ENCODE data around the gene JAG1.
A peak's percentile ranks its signal among the peaks of the same experiment; 100 is the strongest.

Gene JAG1

GRCh38 chr20:10701607-10702006, 27.8 kb upstream of the JAG1 start:
- H3K9me3 ChIP-seq (ENCODE audit: insufficient read depth, low read length) = no peaks in the 10 kb centered on the region
- H3K36me3 ChIP-seq (ENCODE audit: low read length) = no peaks in the 10 kb centered on the region
- no peaks in the 10 kb centered on the region for H3K9me2 ChIP-seq (replicated peaks; ENCODE audit: insufficient read depth, low read length)
- H2AFZ ChIP-seq (ENCODE audit: low read depth, low read length, severe bottlenecking) = no peak overlapping the region
- H3F3A ChIP-seq (ENCODE audit: insufficient read depth) = no peaks in the 10 kb centered on the region
- no peak overlapping the region for H3K4me3 ChIP-seq (ENCODE audit: insufficient read depth, low read length, poor library complexity, severe bottlenecking)
- H3K79me2 ChIP-seq (ENCODE audit: insufficient read depth, low read length) = no peaks in the 10 kb centered on the region
- H3K9ac ChIP-seq (ENCODE audit: low read length) = no peak overlapping the region
- H3K27ac ChIP-seq (ENCODE audit: low read depth, low read length) = no peak overlapping the region
- no peaks in the 10 kb centered on the region for H4K20me1 ChIP-seq (ENCODE audit: low read depth, low read length)
- H3K27me3 ChIP-seq (ENCODE audit: low read length) = no peaks in the 10 kb centered on the region
- no peak for TF ChIP-seq CTCF (IDR thresholded peaks at IDR 0.05; ENCODE audit: insufficient read depth, low read length, poor library complexity, severe bottlenecking)
- TF ChIP-seq EZH2phosphoT487 (conservative IDR thresholded peaks at IDR 0.05; ENCODE audit: low read length) = no peak
- no peak overlapping the region for H3K4me2 ChIP-seq (ENCODE audit: low read depth, low read length, poor library complexity, severe bottlenecking)

DNA sequence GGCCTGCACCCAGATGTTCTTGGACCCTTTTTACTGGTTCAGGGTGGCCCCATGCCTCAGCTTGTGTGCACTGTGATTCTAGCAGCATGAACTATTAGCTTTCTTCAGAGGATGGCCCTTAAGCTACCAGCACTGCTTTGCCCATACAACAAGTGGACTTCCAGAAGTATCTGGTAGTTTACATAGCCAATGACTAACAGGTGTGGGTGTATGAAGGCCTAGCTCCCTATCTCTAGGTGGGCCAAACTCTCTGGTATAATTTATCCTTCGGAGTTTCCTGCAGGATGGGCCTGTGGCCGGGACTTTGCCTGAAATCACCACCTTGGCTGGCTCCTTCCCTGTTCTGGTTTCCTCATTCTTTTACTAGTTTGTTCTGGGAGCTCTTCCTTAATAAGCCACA, 26.1 kb upstream of the JAG1 start:
- H3K27ac ChIP-seq (ENCODE audit: low read depth, low read length) = no peak overlapping the region
- H3K79me2 ChIP-seq (ENCODE audit: insufficient read depth, low read length) = no peaks in the 10 kb centered on the region
- H3F3A ChIP-seq (ENCODE audit: insufficient read depth) = no peaks in the 10 kb centered on the region
- no peaks in the 10 kb centered on the region for H3K9me2 ChIP-seq (replicated peaks; ENCODE audit: insufficient read depth, low read length)
- no peaks in the 10 kb centered on the region for H4K20me1 ChIP-seq (ENCODE audit: low read depth, low read length)
- no peak overlapping the region for H3K4me2 ChIP-seq (ENCODE audit: low read depth, low read length, poor library complexity, severe bottlenecking)
- H3K9me3 ChIP-seq (ENCODE audit: insufficient read depth, low read length) = no peaks in the 10 kb centered on the region
- H2AFZ ChIP-seq (ENCODE audit: low read depth, low read length, severe bottlenecking) = no peak overlapping the region
- no peak overlapping the region for H3K9ac ChIP-seq (ENCODE audit: low read length)
- no peak overlapping the region for H3K4me3 ChIP-seq (ENCODE audit: insufficient read depth, low read length, poor library complexity, severe bottlenecking)
- TF ChIP-seq CTCF (IDR thresholded peaks at IDR 0.05; ENCODE audit: insufficient read depth, low read length, poor library complexity, severe bottlenecking) (no peak), EZH2phosphoT487 (conservative IDR thresholded peaks at IDR 0.05; ENCODE audit: low read length) (no peak)
- no peaks in the 10 kb centered on the region for H3K36me3 ChIP-seq (ENCODE audit: low read length)
- H3K27me3 ChIP-seq (ENCODE audit: low read length) = no peaks in the 10 kb centered on the region

DNA sequence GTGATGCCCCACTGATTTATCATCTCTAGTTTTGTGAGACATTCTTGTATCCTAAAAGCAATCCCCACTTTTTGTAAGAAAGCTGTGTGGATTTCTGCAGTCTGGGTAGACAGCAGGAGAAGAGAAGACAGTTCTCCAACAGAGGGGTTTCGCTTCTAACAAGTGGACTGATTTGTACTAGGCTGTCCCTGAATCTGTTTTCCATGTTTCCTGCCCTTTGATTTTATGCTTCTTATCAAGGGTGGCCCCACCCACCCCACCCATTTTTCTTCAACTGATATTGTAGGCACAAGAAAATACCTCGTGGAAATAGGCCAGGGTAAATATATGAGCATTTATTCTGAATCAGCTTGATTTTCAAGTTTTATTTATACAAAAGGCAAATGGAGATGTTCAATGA, 25.7 kb upstream of the JAG1 start:
- no peaks in the 10 kb centered on the region for H4K20me1 ChIP-seq (ENCODE audit: low read depth, low read length)
- H3K27ac ChIP-seq (ENCODE audit: low read depth, low read length) = no peak overlapping the region
- TF ChIP-seq CTCF (IDR thresholded peaks at IDR 0.05; ENCODE audit: insufficient read depth, low read length, poor library complexity, severe bottlenecking) (no peak), EZH2phosphoT487 (conservative IDR thresholded peaks at IDR 0.05; ENCODE audit: low read length) (no peak)
- no peaks in the 10 kb centered on the region for H3K27me3 ChIP-seq (ENCODE audit: low read length)
- no peaks in the 10 kb centered on the region for H3K36me3 ChIP-seq (ENCODE audit: low read length)
- no peak overlapping the region for H3K4me3 ChIP-seq (ENCODE audit: insufficient read depth, low read length, poor library complexity, severe bottlenecking)
- no peaks in the 10 kb centered on the region for H3K9me2 ChIP-seq (replicated peaks; ENCODE audit: insufficient read depth, low read length)
- H3K4me2 ChIP-seq (ENCODE audit: low read depth, low read length, poor library complexity, severe bottlenecking) = no peak overlapping the region
- no peak overlapping the region for H2AFZ ChIP-seq (ENCODE audit: low read depth, low read length, severe bottlenecking)
- H3K79me2 ChIP-seq (ENCODE audit: insufficient read depth, low read length) = no peaks in the 10 kb centered on the region
- no peaks in the 10 kb centered on the region for H3F3A ChIP-seq (ENCODE audit: insufficient read depth)
- H3K9ac ChIP-seq (ENCODE audit: low read length) = no peak overlapping the region
- H3K9me3 ChIP-seq (ENCODE audit: insufficient read depth, low read length) = no peaks in the 10 kb centered on the region

GRCh38 chr20:10696650-10697049, 22.9 kb upstream of the JAG1 start:
- Histone ChIP-seq H2AFZ (ENCODE audit: low read depth, low read length, severe bottlenecking) (no peak overlapping the region), H3K36me3 (ENCODE audit: low read length) (no peaks in the 10 kb centered on the region), H3K4me2 (ENCODE audit: low read depth, low read length, poor library complexity, severe bottlenecking) (no peak overlapping the region)

More at GRCh38 chr20:10696650-10697049, 22.9 kb upstream of the JAG1 start:
- Histone ChIP-seq H3K4me3 (ENCODE audit: insufficient read depth, low read length, poor library complexity, severe bottlenecking) (no peak overlapping the region), H3K27ac (ENCODE audit: low read depth, low read length) (no peak overlapping the region), H3K79me2 (ENCODE audit: insufficient read depth, low read length) (no peaks in the 10 kb centered on the region), H3K9ac (ENCODE audit: low read length) (no peak overlapping the region), H3K27me3 (ENCODE audit: low read length) (no peaks in the 10 kb centered on the region), H3F3A (ENCODE audit: insufficient read depth) (no peaks in the 10 kb centered on the region), H4K20me1 (ENCODE audit: low read depth, low read length) (no peaks in the 10 kb centered on the region), H3K9me3 (ENCODE audit: insufficient read depth, low read length) (no peaks in the 10 kb centered on the region), H3K9me2 (replicated peaks; ENCODE audit: insufficient read depth, low read length) (no peaks in the 10 kb centered on the region)
- no peak for TF ChIP-seq EZH2phosphoT487 (conservative IDR thresholded peaks at IDR 0.05; ENCODE audit: low read length)
- TF ChIP-seq CTCF (IDR thresholded peaks at IDR 0.05; ENCODE audit: insufficient read depth, low read length, poor library complexity, severe bottlenecking) = peak; percentile 73

Measured in SU-DHL-6 (cell line).